Panc1 (cell line): Measurements from ENCODE around the gene NLRP6.

Experiments
- CTCF ChIP-seq: fragments of 450-650 bp; IDR thresholded peaks from 2 replicates; pipeline ENCODE4 v1.5.1; 2017; ENCODE audit warnings: mild to moderate bottlenecking
- POLR2AphosphoS5 ChIP-seq: IDR thresholded peaks from 2 replicates; pipeline ENCODE4 v1.6.1; 2012; ENCODE audit warnings: mild to moderate bottlenecking, low read depth, low read length, moderate library complexity
- SIN3A ChIP-seq: IDR thresholded peaks from 2 replicates; pipeline ENCODE4 v1.6.1; 2012; ENCODE audit warnings: low read depth, mild to moderate bottlenecking, low read length, moderate library complexity, borderline replicate concordance; ENCODE audit not compliant: insufficient read depth
- TF ChIP-seq, protein P1 (sequence below), 2 experiments: IDR thresholded peaks; 2 replicates each; pipeline ENCODE4 v1.6.1; 2011 to 2012; ENCODE audit warnings: low read depth in 2 of 2, control low read depth in 1 of 2, low read length in 1 of 2, mild to moderate bottlenecking in 1 of 2, moderate library complexity in 1 of 2; ENCODE audit not compliant: insufficient read depth in 1 of 2

DNA sequence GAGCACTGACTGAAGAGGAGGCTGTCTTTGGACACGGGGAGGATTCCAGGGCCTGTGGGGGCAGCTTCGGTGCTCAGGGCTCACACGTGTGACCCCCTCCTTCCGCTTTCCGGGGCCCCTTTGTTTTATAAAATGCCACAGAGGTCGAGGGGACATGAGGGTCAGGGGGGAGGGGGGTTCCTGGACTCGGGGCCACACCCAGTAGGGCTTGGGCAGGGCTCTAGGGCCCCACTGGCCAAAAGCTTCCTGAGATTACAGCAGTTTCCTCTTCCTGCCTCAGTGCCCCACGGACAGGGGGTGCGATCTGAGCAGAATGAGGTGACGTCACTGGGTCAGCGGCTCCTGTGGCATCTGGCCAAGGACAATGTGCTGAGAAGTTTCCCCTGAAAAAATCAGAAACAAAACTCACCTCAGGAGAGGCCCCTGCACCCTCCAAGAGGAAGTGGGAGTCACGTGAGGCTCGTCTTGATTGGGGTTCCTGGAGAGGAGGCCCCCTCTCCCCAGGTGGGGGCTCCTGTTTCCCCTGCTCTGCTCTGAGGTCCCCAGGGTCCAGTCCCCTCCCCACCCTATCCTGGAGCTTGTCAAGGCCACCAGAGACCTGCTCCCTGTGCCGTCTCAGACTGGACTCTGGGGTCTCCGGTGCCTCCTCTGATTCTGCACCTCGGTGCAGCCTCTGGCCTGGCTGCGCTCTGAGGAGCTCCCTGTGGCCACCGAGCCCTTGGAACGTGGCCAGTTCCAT lies 48.8 kb downstream of the NLRP6 start:
- TF ChIP-seq, protein P1, sequence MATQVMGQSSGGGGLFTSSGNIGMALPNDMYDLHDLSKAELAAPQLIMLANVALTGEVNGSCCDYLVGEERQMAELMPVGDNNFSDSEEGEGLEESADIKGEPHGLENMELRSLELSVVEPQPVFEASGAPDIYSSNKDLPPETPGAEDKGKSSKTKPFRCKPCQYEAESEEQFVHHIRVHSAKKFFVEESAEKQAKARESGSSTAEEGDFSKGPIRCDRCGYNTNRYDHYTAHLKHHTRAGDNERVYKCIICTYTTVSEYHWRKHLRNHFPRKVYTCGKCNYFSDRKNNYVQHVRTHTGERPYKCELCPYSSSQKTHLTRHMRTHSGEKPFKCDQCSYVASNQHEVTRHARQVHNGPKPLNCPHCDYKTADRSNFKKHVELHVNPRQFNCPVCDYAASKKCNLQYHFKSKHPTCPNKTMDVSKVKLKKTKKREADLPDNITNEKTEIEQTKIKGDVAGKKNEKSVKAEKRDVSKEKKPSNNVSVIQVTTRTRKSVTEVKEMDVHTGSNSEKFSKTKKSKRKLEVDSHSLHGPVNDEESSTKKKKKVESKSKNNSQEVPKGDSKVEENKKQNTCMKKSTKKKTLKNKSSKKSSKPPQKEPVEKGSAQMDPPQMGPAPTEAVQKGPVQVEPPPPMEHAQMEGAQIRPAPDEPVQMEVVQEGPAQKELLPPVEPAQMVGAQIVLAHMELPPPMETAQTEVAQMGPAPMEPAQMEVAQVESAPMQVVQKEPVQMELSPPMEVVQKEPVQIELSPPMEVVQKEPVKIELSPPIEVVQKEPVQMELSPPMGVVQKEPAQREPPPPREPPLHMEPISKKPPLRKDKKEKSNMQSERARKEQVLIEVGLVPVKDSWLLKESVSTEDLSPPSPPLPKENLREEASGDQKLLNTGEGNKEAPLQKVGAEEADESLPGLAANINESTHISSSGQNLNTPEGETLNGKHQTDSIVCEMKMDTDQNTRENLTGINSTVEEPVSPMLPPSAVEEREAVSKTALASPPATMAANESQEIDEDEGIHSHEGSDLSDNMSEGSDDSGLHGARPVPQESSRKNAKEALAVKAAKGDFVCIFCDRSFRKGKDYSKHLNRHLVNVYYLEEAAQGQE (IDR thresholded peaks at IDR 0.05; ENCODE audit: insufficient read depth in 1 of 2, low read depth in 2 of 2, low read length in 1 of 2), result no peak
- TF ChIP-seq CTCF (no peak), POLR2AphosphoS5 (no peak), SIN3A (no peak)
